ENCODE results near the gene HERC3.

DNA sequence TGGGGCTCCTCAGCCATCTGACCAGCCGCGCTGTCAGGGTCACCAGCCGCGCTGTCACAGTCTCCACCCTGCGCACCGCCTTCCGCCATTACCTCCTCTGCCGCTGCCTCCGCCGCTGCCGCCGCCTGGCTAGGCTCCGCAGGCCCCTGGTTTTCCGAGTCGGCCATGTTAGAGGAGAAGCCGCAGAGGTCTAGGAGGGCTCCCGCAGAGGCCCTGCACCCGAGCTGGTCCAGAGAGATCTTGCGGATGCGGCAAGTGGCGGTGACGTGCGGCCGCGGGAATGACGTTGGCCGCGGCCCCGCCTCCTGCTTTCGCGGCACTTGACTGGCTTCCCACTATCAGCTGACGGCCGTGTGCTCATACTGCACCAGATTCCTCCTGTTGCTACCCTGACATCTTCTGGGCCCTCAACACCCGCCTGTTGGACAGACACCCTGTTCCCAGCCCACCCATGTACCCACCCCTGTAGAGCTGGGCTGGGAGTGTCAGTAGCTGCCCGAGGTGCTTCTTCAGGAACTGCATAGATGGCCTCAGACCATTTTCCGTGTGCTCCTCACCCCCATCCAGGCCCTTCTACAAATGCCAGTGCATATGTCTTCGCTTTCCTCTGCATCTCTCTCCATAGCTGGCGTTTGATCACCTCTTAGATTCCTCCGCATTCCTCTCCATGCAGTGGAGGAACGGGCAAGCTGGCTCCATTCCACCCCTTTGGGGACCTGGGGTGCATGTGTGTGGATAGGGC, 105.5 kb downstream of the HERC3 start, which contains the start of gene NAP1L5:
- TF ChIP-seq, protein P1, sequence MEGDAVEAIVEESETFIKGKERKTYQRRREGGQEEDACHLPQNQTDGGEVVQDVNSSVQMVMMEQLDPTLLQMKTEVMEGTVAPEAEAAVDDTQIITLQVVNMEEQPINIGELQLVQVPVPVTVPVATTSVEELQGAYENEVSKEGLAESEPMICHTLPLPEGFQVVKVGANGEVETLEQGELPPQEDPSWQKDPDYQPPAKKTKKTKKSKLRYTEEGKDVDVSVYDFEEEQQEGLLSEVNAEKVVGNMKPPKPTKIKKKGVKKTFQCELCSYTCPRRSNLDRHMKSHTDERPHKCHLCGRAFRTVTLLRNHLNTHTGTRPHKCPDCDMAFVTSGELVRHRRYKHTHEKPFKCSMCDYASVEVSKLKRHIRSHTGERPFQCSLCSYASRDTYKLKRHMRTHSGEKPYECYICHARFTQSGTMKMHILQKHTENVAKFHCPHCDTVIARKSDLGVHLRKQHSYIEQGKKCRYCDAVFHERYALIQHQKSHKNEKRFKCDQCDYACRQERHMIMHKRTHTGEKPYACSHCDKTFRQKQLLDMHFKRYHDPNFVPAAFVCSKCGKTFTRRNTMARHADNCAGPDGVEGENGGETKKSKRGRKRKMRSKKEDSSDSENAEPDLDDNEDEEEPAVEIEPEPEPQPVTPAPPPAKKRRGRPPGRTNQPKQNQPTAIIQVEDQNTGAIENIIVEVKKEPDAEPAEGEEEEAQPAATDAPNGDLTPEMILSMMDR (IDR thresholded peaks at IDR 0.05; ENCODE audit: extremely low read depth in 1 of 2, insufficient read depth in 1 of 2, low read depth in 1 of 2, low read length in 2 of 2), result no peak
- TF ChIP-seq EZH2 (IDR thresholded peaks at IDR 0.05; ENCODE audit: borderline replicate concordance, low read depth, low read length, severe bottlenecking), result no peak

Data from endothelial cell of umbilical vein (primary cell).